PC-3 (cell line): ENCODE data around the gene MMP20. TPM values are rescaled to one million over a fixed set of nuclear protein-coding genes. Genes with fewer than 3 reads are reported as not detected.

Experiments
- ATAC-seq: fragments of 200-7000 bp; cut with Tn5 transposase; 2 replicates; pipeline ENCODE4 v1.9.1; 2020; ENCODE audit warnings: mild to moderate bottlenecking, moderate library complexity
- BruUV-seq: library from RNA; stranded (reverse); fragments of 400-500 nt; replicated peaks from 2 replicates; lab custom pipeline; 2021; lab: Mats Ljungman, UMichigan
- CTCF ChIA-PET: fragments of 300-600 bp; sonication (Branson Sonifier 250); formaldehyde crosslinking; loops from one replicate; lab custom pipeline; 2022; ENCODE audit warnings: antibody characterized with exemption; lab: Charles Lee
- POLR2A ChIA-PET: fragments of 300-600 bp; sonication (Branson Sonifier 250); formaldehyde crosslinking; loops from one replicate; lab custom pipeline; 2022; ENCODE audit warnings: antibody characterized with exemption; ENCODE audit not compliant: unreplicated experiment; lab: Charles Lee
- DNase-seq: peaks from one replicate; pipeline ENCODE4 v3.0.0-alpha.2; 2015
- H2AFZ ChIP-seq: fragments of 300-600 bp; sonication (generic); 2 replicates; pipeline ENCODE4 v1.6.0; 2016; ENCODE audit warnings: antibody characterized with exemption, low read length
- H3F3A ChIP-seq: fragments of 300-600 bp; sonication (generic); one replicate; pipeline ENCODE4 v1.6.0; 2017; ENCODE audit warnings: antibody characterized with exemption, low read length, control low read depth, mild to moderate bottlenecking; ENCODE audit not compliant: unreplicated experiment
- H3K27ac ChIP-seq: fragments of 300-600 bp; sonication (generic); 2 replicates; pipeline ENCODE4 v1.5.1; 2016; ENCODE audit warnings: mild to moderate bottlenecking, low read length
- H3K27me3 ChIP-seq: fragments of 300-600 bp; sonication (generic); 2 replicates; pipeline ENCODE4 v1.6.1; 2016; ENCODE audit warnings: low read length, mixed read lengths
- H3K36me3 ChIP-seq: fragments of 300-600 bp; sonication (generic); 2 replicates; pipeline ENCODE4 v1.6.1; 2016; ENCODE audit warnings: low read depth, mixed run types, low read length, mixed read lengths
- H3K4me1 ChIP-seq: fragments of 300-600 bp; sonication (generic); 2 replicates; pipeline ENCODE4 v1.5.1; 2016; ENCODE audit warnings: low read length; ENCODE audit not compliant: insufficient read depth
- H3K4me2 ChIP-seq: fragments of 300-600 bp; sonication (generic); 2 replicates; pipeline ENCODE4 v1.6.0; 2016; ENCODE audit warnings: low read length
- H3K4me3 ChIP-seq: fragments of 300-600 bp; sonication (generic); 2 replicates; pipeline ENCODE4 v1.5.1; 2016; ENCODE audit warnings: mild to moderate bottlenecking, low read length, mixed read lengths
- H3K79me2 ChIP-seq: fragments of 300-600 bp; sonication (generic); 2 replicates; pipeline ENCODE4 v1.6.1; 2017; ENCODE audit warnings: low read length, mixed read lengths
- H3K9ac ChIP-seq: fragments of 300-600 bp; sonication (generic); 2 replicates; pipeline ENCODE4 v1.6.0; 2016; ENCODE audit warnings: mild to moderate bottlenecking, low read length
- H3K9me2 ChIP-seq: fragments of 300-600 bp; sonication (generic); replicated peaks from 2 replicates; pipeline ENCODE4 v1.6.1; 2016; ENCODE audit warnings: mixed run types, low read length, mixed read lengths
- H3K9me3 ChIP-seq: fragments of 300-600 bp; sonication (generic); 2 replicates; pipeline ENCODE4 v1.6.1; 2016; ENCODE audit warnings: low read length, mixed read lengths
- H4K20me1 ChIP-seq: fragments of 300-600 bp; sonication (generic); 2 replicates; pipeline ENCODE4 v1.6.1; 2016; ENCODE audit warnings: low read length, mixed read lengths
- EZH2 ChIP-seq: fragments of 300-600 bp; sonication (generic); IDR thresholded peaks from one replicate; pipeline ENCODE4 v1.6.1; 2017; ENCODE audit warnings: antibody characterized with exemption, mild to moderate bottlenecking, low read length; ENCODE audit not compliant: unreplicated experiment
- EZH2phosphoT487 ChIP-seq: fragments of 300-600 bp; sonication (generic); IDR thresholded peaks from 2 replicates; pipeline ENCODE4 v1.6.1; 2018; ENCODE audit warnings: mild to moderate bottlenecking, antibody characterized with exemption, low read length, borderline replicate concordance
- intact Hi-C: fragments of 100-400 bp; cut with micrococcal nuclease; formaldehyde crosslinking; loops from 2 replicates; pipeline ENCODE4 v1.9.0; 2023
- total RNA-seq: library from RNA; depleted of rRNA; stranded (reverse); fragments of >200 nt; gene quantifications from 2 replicates; pipeline ENCODE4 v1.2.3, GENCODE V29; 2014
- TF ChIP-seq, protein P1 (sequence below): fragments of 300-600 bp; sonication (generic); conservative IDR thresholded peaks from 2 replicates; pipeline ENCODE4 v1.5.1; 2017; ENCODE audit warnings: antibody characterized with exemption, low read depth, mild to moderate bottlenecking, low read length

The MMP20 gene
- total RNA-seq, 1 experiment from 2014 or later: not detected

DNA sequence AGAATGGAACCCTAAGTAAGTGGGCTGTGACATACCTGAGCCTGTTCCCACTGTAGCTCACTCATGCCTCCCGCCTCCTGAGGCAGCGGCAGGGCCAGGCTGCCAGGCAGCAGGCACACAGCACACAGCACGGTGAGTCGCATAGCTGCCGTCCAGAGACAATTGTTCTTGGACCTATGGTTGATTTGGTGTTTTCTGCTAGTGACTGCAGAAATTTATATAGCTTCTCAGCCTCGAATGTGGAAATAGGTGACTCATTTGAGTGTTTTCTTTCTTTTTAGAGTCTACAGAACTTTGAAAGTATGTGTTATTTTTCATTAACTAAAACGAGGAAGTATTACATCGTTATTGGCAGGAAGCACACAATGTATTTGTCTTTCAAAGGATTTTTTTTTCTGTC, 94.6 kb downstream of the MMP20 start, which contains the start of gene MMP7:
Gene MMP7 (minus strand): TSS at position 190 of the 400 bp plus-strand sequence. CDS start 47 bp downstream, at position 143.
- Histone ChIP-seq H3K4me1 (0 out of 2 replicates have a peak, but pooled peaks cover 9% of the 10 kb centered on the region), H3K9me2 (no peaks in the 10 kb centered on the region), H3K36me3 (no peaks in the 10 kb centered on the region), H3K27ac (no peak within 1 kb of the TSS), H4K20me1 (no peaks in the 10 kb centered on the region), H3K4me2 (peak within 1 kb of the TSS; percentile 38), H3F3A (no peaks in the 10 kb centered on the region), H3K27me3 (no peaks in the 10 kb centered on the region), H3K9me3 (no peaks in the 10 kb centered on the region), H3K4me3 (peak within 1 kb of the TSS; percentile 20; the same call in 1 of the 2 replicates), H3K9ac (no peak within 1 kb of the TSS), H2AFZ (peak within 1 kb of the TSS; percentile 36), H3K79me2 (no peaks in the 10 kb centered on the region)
- intact Hi-C loops: no loop called here
- DNase-seq (peak; percentile 75), ATAC-seq (peak; percentile 83)
- no TSS peak for BruUV-seq
- ChIA-PET POLR2A (interaction anchor here (0.6 kb wide), 2 partner anchors 428 to 870 kb away, joined by 3 to 5 read pairs; no protein-coding TSS in a partner anchor), CTCF (no interaction called here)
- TF ChIP-seq, protein P1, sequence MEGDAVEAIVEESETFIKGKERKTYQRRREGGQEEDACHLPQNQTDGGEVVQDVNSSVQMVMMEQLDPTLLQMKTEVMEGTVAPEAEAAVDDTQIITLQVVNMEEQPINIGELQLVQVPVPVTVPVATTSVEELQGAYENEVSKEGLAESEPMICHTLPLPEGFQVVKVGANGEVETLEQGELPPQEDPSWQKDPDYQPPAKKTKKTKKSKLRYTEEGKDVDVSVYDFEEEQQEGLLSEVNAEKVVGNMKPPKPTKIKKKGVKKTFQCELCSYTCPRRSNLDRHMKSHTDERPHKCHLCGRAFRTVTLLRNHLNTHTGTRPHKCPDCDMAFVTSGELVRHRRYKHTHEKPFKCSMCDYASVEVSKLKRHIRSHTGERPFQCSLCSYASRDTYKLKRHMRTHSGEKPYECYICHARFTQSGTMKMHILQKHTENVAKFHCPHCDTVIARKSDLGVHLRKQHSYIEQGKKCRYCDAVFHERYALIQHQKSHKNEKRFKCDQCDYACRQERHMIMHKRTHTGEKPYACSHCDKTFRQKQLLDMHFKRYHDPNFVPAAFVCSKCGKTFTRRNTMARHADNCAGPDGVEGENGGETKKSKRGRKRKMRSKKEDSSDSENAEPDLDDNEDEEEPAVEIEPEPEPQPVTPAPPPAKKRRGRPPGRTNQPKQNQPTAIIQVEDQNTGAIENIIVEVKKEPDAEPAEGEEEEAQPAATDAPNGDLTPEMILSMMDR: no peak
- TF ChIP-seq EZH2phosphoT487: no peak
- TF ChIP-seq EZH2: no peak

DNA sequence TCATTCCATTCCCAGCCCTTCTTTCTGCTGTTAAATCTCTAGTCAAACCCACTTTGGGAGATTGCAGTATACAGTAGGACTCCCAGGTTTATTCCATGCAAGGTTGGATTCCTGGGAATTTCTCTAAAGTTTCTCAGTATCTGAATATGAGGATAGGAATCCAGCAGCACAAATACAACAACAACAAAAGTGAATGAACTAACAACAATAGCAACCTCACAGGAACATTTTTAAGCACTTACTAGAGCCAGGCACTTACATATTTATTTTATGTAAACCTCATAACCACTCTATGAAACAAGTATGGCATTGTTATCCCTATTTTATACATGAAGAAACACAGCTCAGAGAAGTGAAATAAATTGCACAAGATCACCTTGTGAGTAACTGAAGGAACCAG, 96.5 kb downstream of the MMP20 start:
- CTCF ChIA-PET: no interaction called here
- TF ChIP-seq, protein P1: no peak
- TF ChIP-seq EZH2 (no peak), EZH2phosphoT487 (no peak)
- Histone ChIP-seq H3F3A (no peaks in the 10 kb centered on the region), H3K4me2 (no peak overlapping the region), H4K20me1 (no peaks in the 10 kb centered on the region), H2AFZ (no peak overlapping the region), H3K27me3 (no peaks in the 10 kb centered on the region), H3K79me2 (no peaks in the 10 kb centered on the region), H3K9me3 (no peaks in the 10 kb centered on the region), H3K36me3 (no peaks in the 10 kb centered on the region), H3K9ac (no peak overlapping the region), H3K27ac (no peak overlapping the region), H3K9me2 (no peaks in the 10 kb centered on the region), H3K4me1 (0 out of 2 replicates have a peak, but pooled peaks cover 9% of the 10 kb centered on the region), H3K4me3 (no peak overlapping the region)
- intact Hi-C loops: no loop called here
- BruUV-seq: no TSS peak
- 0 out of 2 replicates have a peak, but pooled peaks have one; percentile 13 for ATAC-seq
- peak; percentile 42 for DNase-seq
- POLR2A ChIA-PET: no interaction called here

DNA sequence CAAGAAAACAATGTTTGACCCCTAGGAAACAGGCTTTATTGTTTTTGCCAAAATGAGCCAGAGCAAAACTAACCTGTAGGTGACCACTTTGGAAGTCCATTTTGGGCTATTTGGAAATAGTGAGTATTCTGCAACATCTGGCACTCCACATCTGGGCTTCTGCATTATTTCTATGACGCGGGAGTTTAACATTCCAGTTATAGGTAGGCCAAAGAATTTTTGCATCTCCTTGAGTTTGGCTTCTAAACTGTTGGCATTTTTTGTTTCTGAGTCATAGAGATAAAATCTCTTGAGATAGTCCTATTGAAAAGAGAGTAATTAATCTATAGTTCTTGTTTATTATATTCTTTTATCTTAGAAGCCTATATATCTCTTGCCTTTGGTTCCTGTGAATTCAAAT, 97.4 kb downstream of the MMP20 start:
- Histone ChIP-seq H3K4me2 (no peak overlapping the region), H3F3A (no peaks in the 10 kb centered on the region), H3K9me2 (no peaks in the 10 kb centered on the region), H3K4me1 (0 out of 2 replicates have a peak, but pooled peaks cover 9% of the 10 kb centered on the region), H3K4me3 (no peak overlapping the region), H2AFZ (no peak overlapping the region), H3K9me3 (no peaks in the 10 kb centered on the region), H3K36me3 (no peaks in the 10 kb centered on the region), H3K9ac (no peak overlapping the region), H4K20me1 (no peaks in the 10 kb centered on the region), H3K27ac (no peak overlapping the region), H3K79me2 (no peaks in the 10 kb centered on the region), H3K27me3 (no peaks in the 10 kb centered on the region)
- CTCF ChIA-PET: no interaction called here
- TF ChIP-seq EZH2phosphoT487: no peak
- TF ChIP-seq EZH2: no peak
- TF ChIP-seq, protein P1: no peak
- intact Hi-C loops: no loop called here
- DNase-seq: peak; percentile 73
- no TSS peak for BruUV-seq
- no peak for ATAC-seq
- POLR2A ChIA-PET: no interaction called here
